Activated CD4-positive, alpha-beta T cell treated with anti-CD3 and anti-CD28 coated beads, Interleukin-10, Interleukin-2, amounts not matched to agents 100 ng/mL and 50 ng/mL, durations not matched to agents 16 hours and 8 hours (primary cell): Measurements from ENCODE around the gene HRH3.
A peak's percentile ranks its signal among the peaks of the same experiment; 100 is the strongest.

Source experiments
- DNase-seq: peaks from one replicate; pipeline ENCODE4 v3.0.0-alpha.2; 2020

HRH3 gene

DNA sequence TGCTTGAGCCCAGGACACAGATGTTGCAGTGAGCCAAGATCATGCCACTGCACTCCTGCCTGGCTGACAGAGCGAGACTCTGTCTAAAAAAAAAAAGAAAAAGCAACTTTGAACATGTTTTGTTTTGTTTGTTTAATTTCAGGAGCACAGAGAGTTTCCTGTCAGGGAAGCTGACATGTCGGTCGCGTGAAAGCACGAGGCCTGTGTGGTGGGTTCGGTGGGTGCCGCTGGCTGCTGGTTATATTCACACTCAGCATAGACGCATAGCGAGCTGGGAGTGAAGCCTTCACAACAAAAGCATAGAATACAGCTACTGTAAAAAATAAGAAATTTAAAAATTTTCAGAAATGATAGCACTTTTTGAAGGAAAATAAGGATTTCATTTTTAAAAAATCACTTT is 22.8 kb downstream of the HRH3 start:
- no peak for DNase-seq

DNA sequence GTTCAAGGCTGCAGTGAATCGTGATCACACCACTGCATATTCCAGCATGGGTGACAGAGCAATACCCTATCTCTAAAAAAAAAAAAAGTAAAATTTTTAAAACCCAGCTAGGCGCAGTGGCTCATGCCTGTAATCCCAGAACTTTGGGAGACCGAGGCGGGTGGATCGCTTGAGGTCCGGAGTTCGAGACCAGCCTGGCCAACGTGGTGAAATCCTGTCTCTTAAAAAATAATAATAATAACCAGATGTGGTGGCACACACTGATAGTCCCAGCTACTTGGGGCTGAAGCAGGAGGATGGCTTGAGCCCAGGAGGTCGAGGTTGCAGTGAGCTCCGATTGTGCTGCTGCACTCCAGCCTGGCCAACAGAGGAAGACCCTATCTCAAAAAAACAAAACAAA is 23.8 kb downstream of the HRH3 start:
- no peak for DNase-seq

GRCh38 chr20:62195736-62196135 is 24.3 kb downstream of the HRH3 start:
- DNase-seq: no peak

GRCh38 chr20:62195075-62195405 is 25.0 kb downstream of the HRH3 start:
- no peak for DNase-seq

GRCh38 chr20:62193079-62194025 is 26.7 kb downstream of the HRH3 start:
- no peak for DNase-seq

DNA sequence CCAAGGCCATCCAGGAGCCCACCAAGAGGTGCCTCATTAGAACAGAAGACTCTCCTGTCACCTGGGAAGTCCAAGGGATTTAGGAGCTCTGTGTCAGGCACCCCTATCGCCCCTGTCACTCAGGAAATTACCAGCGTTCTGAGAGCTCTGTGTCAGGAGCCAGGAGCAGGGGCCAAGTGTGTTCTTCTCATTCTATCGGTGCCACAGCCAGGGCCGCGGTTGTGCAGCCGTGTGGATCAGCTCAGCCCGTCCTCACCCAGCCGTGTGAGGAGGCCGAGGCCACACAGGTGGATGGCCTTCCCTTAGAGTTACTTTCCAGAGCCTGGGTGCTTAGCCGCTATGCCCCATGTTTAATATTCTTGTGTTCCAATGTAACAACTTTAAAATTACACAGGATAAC is 27.4 kb downstream of the HRH3 start:
- DNase-seq: no peak

DNA sequence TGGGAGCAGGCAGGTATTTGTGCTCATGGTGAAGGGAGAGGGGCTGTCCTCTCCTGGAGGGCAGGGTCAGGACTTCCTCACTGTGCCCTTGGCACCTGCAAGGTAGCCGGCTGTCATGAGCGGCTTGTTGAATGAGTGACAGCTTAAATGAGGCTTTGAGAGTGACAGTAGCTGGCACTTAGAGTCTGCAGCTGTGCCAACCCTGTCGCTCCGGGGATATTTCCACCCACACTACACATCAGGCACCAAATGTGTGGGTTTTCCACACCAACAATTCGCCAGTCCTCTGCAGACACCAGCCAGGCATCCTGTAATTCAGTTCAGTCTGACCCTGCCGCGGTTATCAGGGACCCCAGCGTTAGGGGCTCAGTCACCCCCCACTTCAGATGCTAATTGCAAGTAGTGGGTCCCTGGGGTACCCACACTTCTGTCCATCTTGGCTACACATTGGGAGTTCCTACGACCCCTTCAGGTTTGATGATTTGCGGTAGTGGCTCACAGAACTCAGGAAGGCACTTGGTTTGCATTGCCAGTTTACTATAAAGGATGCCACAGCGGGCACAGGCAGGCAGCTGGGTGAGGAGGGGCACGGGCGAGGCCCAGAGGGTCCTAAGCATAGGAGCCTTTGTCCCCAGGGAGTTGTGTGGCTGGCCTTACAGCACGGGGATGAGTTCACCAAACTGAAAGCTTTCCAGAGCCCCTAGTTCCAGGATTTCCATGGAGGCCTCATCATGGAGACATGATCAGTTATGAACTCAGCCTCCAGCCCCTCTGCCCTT is 28.1 kb downstream of the HRH3 start:
- no peak for DNase-seq

GRCh38 chr20:62190639-62191411 is 29.3 kb downstream of the HRH3 start:
- DNase-seq: no peak

GRCh38 chr20:62186887-62187866 is 32.9 kb downstream of the HRH3 start:
- DNase-seq: no peak

GRCh38 chr20:62186096-62186426 is 34.0 kb downstream of the HRH3 start:
- no peak for DNase-seq

DNA sequence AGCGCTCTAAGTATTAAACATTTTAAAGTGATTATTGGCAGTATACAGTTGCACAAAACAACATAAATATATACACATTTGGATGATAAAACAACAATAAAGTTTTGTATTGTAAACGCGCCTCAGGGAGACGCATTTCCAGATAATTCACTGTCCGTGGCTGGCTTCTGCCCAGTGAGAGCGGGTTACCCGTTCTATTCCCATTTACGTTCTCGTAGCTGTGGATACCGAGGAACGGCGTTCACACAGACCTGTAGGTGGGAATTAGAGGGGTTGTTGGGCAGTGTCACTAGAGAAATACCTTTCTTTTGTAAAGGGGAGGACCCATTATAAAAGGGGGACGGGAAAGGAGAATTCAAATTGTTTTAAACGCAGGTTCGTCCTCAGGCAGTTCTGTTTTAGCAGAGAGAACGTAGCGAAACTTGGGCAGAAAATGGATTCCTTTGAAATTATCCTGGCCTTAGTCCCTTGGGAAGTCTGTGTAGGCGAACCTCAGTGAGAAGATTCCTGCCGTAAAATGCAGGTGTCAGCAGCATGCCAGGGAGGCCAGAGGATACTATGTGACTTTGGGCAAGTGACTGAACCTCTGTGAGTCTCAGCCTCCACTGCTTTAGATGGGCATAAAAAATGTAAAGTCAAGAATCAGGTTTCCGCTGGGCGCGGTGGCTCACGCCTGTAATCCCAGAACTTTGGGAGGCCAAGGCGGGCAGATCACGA is 36.5 kb downstream of the HRH3 start:
- DNase-seq: no peak

DNA sequence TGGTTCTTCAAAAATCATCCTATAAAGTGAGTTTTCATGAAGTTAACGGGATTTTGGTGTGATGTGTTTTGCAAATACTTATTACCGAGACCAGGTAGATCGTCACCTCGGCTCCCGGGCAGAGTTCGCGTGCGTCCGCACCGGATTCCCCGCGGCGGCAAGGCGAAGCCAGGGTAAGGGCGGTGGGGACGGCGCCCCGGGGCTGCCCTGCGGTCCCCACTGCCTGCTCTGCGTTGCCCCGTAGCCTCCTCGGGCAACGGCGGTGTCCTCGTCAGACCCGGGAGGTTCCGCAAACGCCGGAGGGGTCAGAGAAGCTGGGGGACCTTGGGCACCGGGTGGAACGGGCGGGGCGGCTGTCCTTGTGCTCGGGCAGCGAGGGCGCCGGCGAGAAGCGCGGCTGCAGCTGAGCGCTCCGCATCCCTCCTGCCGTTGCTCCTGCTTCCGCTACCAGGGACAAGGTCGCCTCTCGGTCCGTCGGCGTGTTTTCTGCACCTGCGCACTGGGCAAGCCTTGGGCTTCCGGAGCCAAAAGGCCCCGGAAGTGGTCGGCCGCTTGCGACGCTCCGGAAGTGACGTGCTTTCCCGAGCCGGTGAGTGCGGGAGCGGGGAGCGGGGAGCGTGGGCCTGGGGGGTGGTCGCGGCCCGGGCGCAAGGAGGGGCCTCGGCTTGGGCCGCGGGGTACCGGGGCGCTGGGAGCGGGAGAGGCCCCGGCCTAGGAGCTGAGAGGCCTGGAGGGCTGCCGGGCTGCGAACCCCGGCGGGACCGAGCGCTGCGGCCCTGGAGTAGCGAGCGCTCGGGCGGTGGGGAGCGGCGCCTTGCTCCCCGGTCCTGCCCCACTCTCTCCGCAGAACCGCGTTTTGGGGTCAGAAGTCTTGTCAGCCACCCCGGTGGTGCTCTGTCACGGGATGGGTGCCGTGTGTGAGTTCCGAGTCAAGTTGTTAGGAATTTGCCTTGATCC is 37.3 kb downstream of the HRH3 start, which contains the start of gene MTG2:
Gene MTG2 (plus strand): TSS at position 560 of the 957 bp plus-strand sequence. CDS start 10,393 bp downstream, outside the sequence.
- DNase-seq: peak; percentile 97

DNA sequence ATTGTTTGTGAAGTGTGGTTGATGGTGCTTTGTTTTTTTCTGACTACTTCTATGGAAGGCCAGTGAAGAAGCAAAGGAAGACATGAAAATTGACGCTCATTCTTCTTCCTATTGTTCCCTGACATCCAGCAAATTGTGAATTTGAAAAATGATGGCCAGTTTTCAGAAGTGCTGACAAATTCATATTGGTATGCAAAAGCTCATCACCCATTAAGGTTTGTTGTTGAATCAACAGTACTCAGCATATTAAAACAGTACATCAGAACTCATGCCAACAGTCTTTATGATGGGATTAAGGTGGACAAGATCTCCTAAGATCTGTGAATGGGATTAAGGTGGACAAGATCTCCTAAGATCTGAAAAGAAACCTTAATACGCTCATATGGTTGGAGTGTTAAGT is 38.3 kb downstream of the HRH3 start:
- no peak for DNase-seq

DNA sequence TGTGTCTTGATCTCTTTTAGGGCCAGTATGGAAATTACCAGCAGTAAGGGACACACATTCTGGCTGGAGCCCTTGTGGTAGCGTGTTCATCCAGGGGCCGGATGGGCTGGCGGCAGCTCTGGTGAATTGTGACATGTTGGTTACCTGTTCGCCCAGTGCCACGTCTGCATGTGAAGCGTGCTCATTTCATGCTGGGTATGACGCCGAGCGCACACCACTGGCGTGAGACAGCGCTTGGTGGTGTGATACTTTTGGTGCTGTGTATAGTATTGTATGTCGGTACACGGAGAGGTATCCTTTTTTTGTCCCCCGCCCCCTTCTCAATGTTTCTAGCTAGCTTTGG is 40.9 kb downstream of the HRH3 start:
- DNase-seq: no peak

DNA sequence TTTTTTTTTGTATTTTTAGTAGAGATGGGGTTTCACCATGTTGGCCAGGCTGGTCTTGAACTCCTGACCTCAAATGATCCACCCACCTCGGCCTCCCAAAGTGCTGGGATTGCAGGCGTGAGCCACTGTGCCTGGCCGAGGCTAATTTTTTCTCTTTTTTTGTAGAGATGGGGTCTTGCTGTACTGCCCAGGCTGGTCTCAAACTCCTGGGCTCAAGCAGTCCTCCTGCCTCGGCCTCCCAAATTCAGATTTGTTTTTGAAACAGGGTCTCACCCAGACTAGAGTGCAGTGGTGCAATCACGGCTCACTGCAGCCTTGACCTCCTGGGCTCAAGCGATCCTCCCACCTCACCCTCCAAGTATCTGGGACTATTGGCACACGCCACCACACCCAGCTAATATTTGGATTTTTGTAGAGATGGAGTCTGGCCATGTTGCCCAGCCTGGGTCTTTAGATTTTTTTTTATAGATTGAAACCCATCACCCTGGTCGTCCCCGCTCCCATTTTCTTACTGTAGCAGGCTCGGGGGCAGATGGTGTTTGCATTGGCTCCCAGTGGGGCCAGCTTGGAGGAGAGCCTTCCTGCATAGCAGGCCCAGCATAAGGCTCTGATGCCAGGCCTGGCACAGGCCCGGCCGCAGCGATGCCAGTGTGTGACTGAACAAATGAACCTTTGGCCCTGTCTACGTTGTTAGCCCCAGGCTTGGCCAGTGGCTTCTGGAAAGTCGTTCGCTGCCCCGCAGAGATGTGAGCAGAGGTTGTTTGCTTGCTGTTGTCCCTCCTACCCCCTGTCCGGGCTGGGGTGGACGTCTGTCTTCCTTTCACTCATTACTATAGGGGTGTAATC is 41.5 kb downstream of the HRH3 start:
- no peak for DNase-seq

- no peak for DNase-seq
These were observed 42.8 kb downstream of the HRH3 start for GRCh38 chr20:62177307-62177706.

GRCh38 chr20:62176866-62177265 is 43.2 kb downstream of the HRH3 start:
- no peak for DNase-seq

DNA sequence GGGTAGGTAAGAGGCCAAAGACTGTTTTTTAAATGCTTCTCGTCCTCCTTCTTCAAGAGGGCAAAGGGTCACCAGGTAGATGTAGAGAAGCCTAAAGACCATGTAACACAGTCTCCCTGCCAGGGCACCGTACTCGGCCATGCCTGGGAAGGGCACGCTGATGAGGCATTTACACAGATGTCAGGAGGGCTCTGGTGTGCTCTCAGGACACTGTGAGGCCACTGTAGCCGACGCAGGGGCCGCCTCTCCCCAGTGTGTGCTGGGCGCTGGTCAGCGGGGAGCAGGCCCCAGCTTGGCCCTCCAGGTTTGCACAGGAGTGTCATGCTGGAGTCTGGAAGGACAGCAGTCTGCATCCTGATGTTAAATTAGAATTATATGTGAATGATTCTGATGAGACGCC is 44.4 kb downstream of the HRH3 start:
- DNase-seq: no peak

- no peak for DNase-seq
These were observed 45.0 kb downstream of the HRH3 start for GRCh38 chr20:62174870-62175624.
